A549 (cell line): ENCODE measurements around the gene MGP. TPM values are rescaled to one million over a fixed set of nuclear protein-coding genes. Genes with fewer than 3 reads are reported as not detected.

Source experiments
- ATAC-seq, 2 experiments: fragments of 200-7000 bp in 1 of 2; fragments of >200 bp in 1 of 2; cut with Nextera tagmentation in 1 of 2; cut with Tn5 transposase in 1 of 2; 3 replicates each; pipeline versions ENCODE4 v1.8.0 to v1.9.1; 2018 to 2020; ENCODE audit warnings: mild to moderate bottlenecking in 1 of 2, moderate library complexity in 1 of 2
- CTCF ChIA-PET: fragments of 300-600 bp; sonication (Branson Sonifier 250); formaldehyde crosslinking; extraction: SDS; loops from one replicate; lab custom pipeline; 2021; ENCODE audit warnings: antibody characterized with exemption, inconsistent platforms; lab: Yijun Ruan, JAX
- POLR2A ChIA-PET: fragments of 350-600 bp; formaldehyde crosslinking; extraction: SDS; loops from one replicate; lab custom pipeline; 2021; ENCODE audit warnings: antibody characterized with exemption, inconsistent platforms; lab: Yijun Ruan, JAX
- DNase-seq, 2 experiments: peaks; one replicate each; pipeline versions ENCODE4 v3.0.0 to v3.0.0-alpha.2; 2011 to 2016; ENCODE audit warnings: low read depth in 1 of 2, low spot score in 1 of 2
- FAIRE-seq: peaks from 2 replicates; lab custom pipeline; 2011; peaks lifted over from hg19 to GRCh38; lab: Jason Lieb, UNC
- H3K27ac ChIP-seq, 2 experiments: fragments of >200 bp; sonication (Bioruptor Twin); formaldehyde crosslinking; 3 replicates each; pipeline ENCODE4 v1.5.1; 2016 to 2017
- H3K4me1 ChIP-seq: fragments of >200 bp; sonication (Bioruptor Twin); formaldehyde crosslinking; 3 replicates; pipeline ENCODE4 v1.6.1; 2016
- H3K4me2 ChIP-seq: fragments of >200 bp; sonication (Bioruptor Twin); formaldehyde crosslinking; 3 replicates; pipeline ENCODE4 v1.6.1; 2016
- H3K4me3 ChIP-seq: fragments of >200 bp; sonication (Bioruptor Twin); formaldehyde crosslinking; 3 replicates; pipeline ENCODE4 v1.5.1; 2016
- H3K9me3 ChIP-seq: fragments of >200 bp; sonication (Bioruptor Twin); formaldehyde crosslinking; 3 replicates; pipeline ENCODE4 v1.6.1; 2016
- CEBPB ChIP-seq, 2 experiments: fragments of >200 bp in 1 of 2; sonication (Bioruptor Twin) in 1 of 2; formaldehyde crosslinking in 1 of 2; IDR thresholded peaks; 2 replicates each; pipeline ENCODE4 v1.6.1; 2012 to 2016
- CTCF ChIP-seq: fragments of >200 bp; sonication (Bioruptor Twin); formaldehyde crosslinking; IDR thresholded peaks from 3 replicates; pipeline ENCODE4 v1.5.1; 2016
- E2F6 ChIP-seq: IDR thresholded peaks from 2 replicates; pipeline ENCODE4 v1.6.1; 2012; ENCODE audit warnings: low read depth, borderline replicate concordance
- ELK1 ChIP-seq: fragments of 150-350 bp; IDR thresholded peaks from 2 replicates; pipeline ENCODE4 v1.6.1; 2014; ENCODE audit warnings: low read depth, mild to moderate bottlenecking, low read length
- EP300 ChIP-seq, 2 experiments: fragments of >200 bp; sonication (Bioruptor Twin); formaldehyde crosslinking; IDR thresholded peaks; 2 replicates in 1 of 2; 3 replicates in 1 of 2; pipeline ENCODE4 v1.6.1; 2016 to 2017
- ESRRA ChIP-seq: fragments of 150-350 bp; IDR thresholded peaks from 2 replicates; pipeline ENCODE4 v1.6.1; 2014; ENCODE audit warnings: mild to moderate bottlenecking, low read length, borderline replicate concordance
- FOSL2 ChIP-seq, 2 experiments: fragments of 450-650 bp in 1 of 2; fragments of >200 bp in 1 of 2; sonication (Bioruptor Twin) in 1 of 2; formaldehyde crosslinking; IDR thresholded peaks; 2 replicates each; pipeline versions ENCODE4 v1.5.0 to v1.6.1; 2016 to 2020; ENCODE audit warnings: mild to moderate bottlenecking in 1 of 2, moderate library complexity in 1 of 2
- GATA3 ChIP-seq: IDR thresholded peaks from 2 replicates; pipeline ENCODE4 v1.6.1; 2012; ENCODE audit warnings: borderline replicate concordance
- JUN ChIP-seq, 2 experiments: fragments of >200 bp; sonication (Bioruptor Twin); formaldehyde crosslinking; IDR thresholded peaks; 2 replicates in 1 of 2; 3 replicates in 1 of 2; pipeline ENCODE4 v1.6.1; 2016 to 2017
- JUNB ChIP-seq: fragments of >200 bp; sonication (Bioruptor Twin); formaldehyde crosslinking; IDR thresholded peaks from 2 replicates; pipeline ENCODE4 v1.6.1; 2016
- MAX ChIP-seq: IDR thresholded peaks from 2 replicates; pipeline ENCODE4 v1.6.1; 2012
- MYC ChIP-seq: IDR thresholded peaks from 2 replicates; pipeline ENCODE4 v1.6.1; 2012; ENCODE audit warnings: mild to moderate bottlenecking, inconsistent platforms, low read length, improper control_type of control experiment, borderline replicate concordance
- PHF8 ChIP-seq: fragments of 200-600 bp; sonication (generic); IDR thresholded peaks from 2 replicates; pipeline ENCODE4 v1.6.1; 2016; ENCODE audit warnings: low read depth, mild to moderate bottlenecking, antibody characterized with exemption, moderate library complexity, borderline replicate concordance
- POLR2AphosphoS2 ChIP-seq: conservative IDR thresholded peaks from 2 replicates; pipeline ENCODE4 v1.6.1; 2012; ENCODE audit warnings: low read length, improper control_type of control experiment, inconsistent platforms
- RAD21 ChIP-seq, 2 experiments: fragments of >200 bp in 1 of 2; sonication (Bioruptor Twin) in 1 of 2; formaldehyde crosslinking in 1 of 2; IDR thresholded peaks in 1 of 2; conservative IDR thresholded peaks in 1 of 2; 2 replicates in 1 of 2; 3 replicates in 1 of 2; pipeline ENCODE4 v1.6.1; 2012 to 2018; ENCODE audit warnings: inconsistent platforms in 1 of 2
- RARB ChIP-seq: fragments of 250-450 bp; sonication (Bioruptor Pico); IDR thresholded peaks from 2 replicates; pipeline ENCODE4 v1.8.0; 2021; ENCODE audit warnings: mild to moderate bottlenecking, moderate library complexity
- SMC3 ChIP-seq: fragments of >200 bp; sonication (Bioruptor Twin); formaldehyde crosslinking; IDR thresholded peaks from 3 replicates; pipeline ENCODE4 v1.6.1; 2018; ENCODE audit warnings: inconsistent platforms
- TP53 ChIP-seq: fragments of 250-450 bp; sonication (Bioruptor Pico); IDR thresholded peaks from 2 replicates; pipeline ENCODE4 v1.5.0; 2021; ENCODE audit warnings: mild to moderate bottlenecking, moderate library complexity
- ZC3H11A ChIP-seq: fragments of 450-650 bp; IDR thresholded peaks from 2 replicates; pipeline ENCODE4 v1.6.1; 2014; ENCODE audit warnings: antibody characterized with exemption, mild to moderate bottlenecking
- ZNF302 ChIP-seq: fragments of 250-450 bp; sonication (Bioruptor Pico); IDR thresholded peaks from 2 replicates; pipeline ENCODE4 v1.9.0; 2021; ENCODE audit warnings: inconsistent platforms, mild to moderate bottlenecking, moderate library complexity
- WGBS: methylation state at CpG from one replicate; pipeline ENCODE4 v1.1.6; 2017; ENCODE audit errors: missing lambda C conversion rate; 5-methylcytosine and 5-hydroxymethylcytosine counted together
- polyA plus RNA-seq, 4 experiments: library from polyadenylated mRNA; depleted of rRNA in 3 of 4; stranded (reverse); fragments of >200 nt; fragmentation: RNase III in 1 of 4; extraction: RNeasy Plus Mini Kit Qiagen cat#74134 plus additional on column Dnase treatment in 1 of 4; gene quantifications; 2 replicates in 3 of 4; 3 replicates in 1 of 4; pipeline ENCODE4 v1.2.3, GENCODE V29; 2011 to 2017

The MGP gene
- polyA plus RNA-seq, 2 of the 4 experiments (the other 2 are of a cell fraction) = 0.16 to 0.30 TPM

GRCh38 chr12:14839262-14839661, 46.4 kb downstream of the MGP start:
- CTCF ChIA-PET = interaction anchor here (2.7 kb wide), 1 partner anchor 28 kb away, joined by 12 read pairs; no protein-coding TSS in a partner anchor
- FAIRE-seq (no peak), DNase-seq (no peak)
- Histone ChIP-seq H3K9me3 (peaks cover 11% of the 10 kb centered on the region; the same call in 2 of the 3 replicates), H3K4me1 (peaks cover 67% of the 10 kb centered on the region), H3K27ac (peak overlapping the region; percentile 80 to 90; a peak in 5 of 6 replicates)
- POLR2A ChIA-PET = no interaction called here
- no peak for TF ChIP-seq ELK1
- no peak for TF ChIP-seq RARB (CRISPR knock-in tag)
- no peak for TF ChIP-seq JUN (IDR thresholded peaks at IDR 0.05)
- no peak for TF ChIP-seq ZC3H11A
- TF ChIP-seq CTCF = no peak
- TF ChIP-seq ESRRA = no peak
- TF ChIP-seq MYC = no peak
- no peak for TF ChIP-seq ZNF302
- TF ChIP-seq, all 56 proteins: peak for 0
- no peak overlapping the region for H3K4me2 ChIP-seq
- 92% methylated on average over 1 of the region's 1 CpG for WGBS
- no peak for ATAC-seq
- no peak overlapping the region for H3K4me3 ChIP-seq

GRCh38 chr12:14836336-14837210, 49.1 kb downstream of the MGP start:
- H3K4me1 ChIP-seq = peaks cover 59% of the 10 kb centered on the region
- TF ChIP-seq PHF8 (no peak), ESRRA (no peak), MAX (peak; percentile 55), CEBPB (IDR thresholded peaks at IDR 0.05) (peak; percentile 76 to 97), E2F6 (no peak), POLR2AphosphoS2 (no peak), RAD21 (conservative IDR thresholded peaks at IDR 0.05 in 1 of 2, IDR thresholded peaks at IDR 0.05 in 1 of 2) (peak in 1 of 2 experiments; percentile 20; a peak in 3 of 5 replicates), FOSL2 (IDR thresholded peaks at IDR 0.05) (peak; percentile 96), FOSL2 (CRISPR knock-in tag; IDR thresholded peaks at IDR 0.05) (peak; percentile 98), ELK1 (no peak), TP53 (no peak), JUN (IDR thresholded peaks at IDR 0.05) (peak; percentile 69 to 72; a peak in 3 of 5 replicates), GATA3 (peak; percentile 95), EP300 (IDR thresholded peaks at IDR 0.05) (peak; percentile 57 to 73; a peak in 3 of 5 replicates), JUNB (peak; percentile 96), SMC3 (0 out of 3 replicates have a peak, but pooled peaks have one; percentile 6)
- peaks cover 11% of the 10 kb centered on the region; the same call in 2 of the 3 replicates for H3K9me3 ChIP-seq
- 1% methylated on average over 7 of the region's 7 CpGs for WGBS
- POLR2A ChIA-PET = interaction anchor here (1.0 to 2.2 kb wide), 6 partner anchors 22 to 66 kb away, joined by 3 to 20 read pairs (median 8); partner anchors contain the start of genes C12orf60, SMCO3 and WBP11
- peak overlapping the region; percentile 70 for H3K4me2 ChIP-seq
- CTCF ChIA-PET = interaction anchor here (0.8 to 2.1 kb wide), 9 partner anchors 10 to 385 kb away, joined by 3 to 17 read pairs (median 5); no protein-coding TSS in a partner anchor
- H3K27ac ChIP-seq = peak overlapping the region; percentile 80 to 90
- ATAC-seq (peak; percentile 96 to 98), DNase-seq (peak; percentile 50 to 86), FAIRE-seq (peak; percentile 100)
- H3K4me3 ChIP-seq = peak overlapping the region; percentile 17; the same call in 2 of the 3 replicates
